HG02588 (cell line): ENCODE results near the gene STKLD1.

Experiments used
- ATAC-seq: cut with Tn5 transposase; IDR thresholded peaks from one replicate; pipeline ENCODE4 v1.9.1; 2021; ENCODE audit warnings: mild to moderate bottlenecking, moderate library complexity; ENCODE audit not compliant: unreplicated experiment

STKLD1 gene

GRCh38 chr9:133344979-133345378, 31.2 kb upstream of the STKLD1 start:
- ATAC-seq: no peak

DNA sequence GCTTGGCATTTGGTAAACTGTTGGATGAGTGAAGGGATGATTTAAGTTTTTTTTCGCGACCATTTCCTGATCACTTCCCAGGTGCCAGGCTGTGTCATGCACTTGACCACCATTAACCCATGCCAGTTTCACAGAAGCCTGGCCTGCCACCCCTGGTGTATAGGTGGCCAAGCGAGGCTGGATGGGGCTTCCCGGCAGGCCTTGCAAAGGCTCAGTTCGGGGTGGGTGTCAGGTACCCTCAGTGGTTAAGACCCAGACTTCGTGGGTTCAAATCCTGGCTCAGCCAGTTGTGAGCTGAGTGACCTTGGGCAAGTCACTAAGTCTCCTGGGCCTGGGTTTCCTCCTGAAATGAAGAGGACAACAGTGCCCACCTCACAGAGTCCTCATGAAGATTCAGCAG, 30.6 kb upstream of the STKLD1 start:
- ATAC-seq: no peak

DNA sequence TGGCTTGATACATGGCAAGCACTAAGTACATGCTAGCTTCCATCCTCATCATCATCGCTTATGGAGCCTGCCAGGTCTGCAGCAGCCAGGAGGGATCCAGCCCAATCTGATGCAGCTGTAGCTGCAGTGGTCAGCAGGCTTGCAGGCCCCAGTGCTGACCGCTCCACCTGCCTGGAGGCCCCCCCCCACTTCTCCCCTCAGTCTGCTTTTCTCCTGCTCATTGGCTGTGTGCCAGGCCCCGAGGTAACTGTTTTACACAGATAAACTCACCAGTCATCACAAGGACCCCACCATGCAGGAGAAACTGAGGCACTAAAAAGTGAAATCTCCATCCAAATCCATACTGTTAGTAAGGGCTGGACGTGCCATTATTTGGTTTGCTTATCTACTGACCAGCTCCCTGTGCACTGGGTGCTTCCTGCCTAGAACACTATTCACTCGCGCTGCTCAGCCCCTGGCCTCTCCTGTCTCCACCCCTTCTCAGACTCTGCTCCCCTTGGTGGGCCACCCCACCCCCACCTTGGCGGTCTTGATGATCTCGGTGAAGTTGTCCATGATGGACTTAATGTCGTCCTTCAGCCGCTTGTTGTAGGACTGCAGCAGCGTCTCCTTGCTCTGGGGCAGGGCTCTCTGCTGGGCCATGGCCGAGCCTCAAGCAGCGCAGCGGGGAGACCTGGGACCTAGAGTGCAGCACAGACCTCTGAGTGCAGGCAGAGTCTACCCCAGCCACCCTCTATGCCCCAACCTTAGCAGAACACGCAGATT, 30.0 kb upstream of the STKLD1 start:
- no peak for ATAC-seq

- peak; percentile 27 for ATAC-seq
Observed at GRCh38 chr9:133347515-133347984, 28.6 kb upstream of the STKLD1 start.

GRCh38 chr9:133347985-133348717, 28.0 kb upstream of the STKLD1 start, which contains the start of the genes MED22 and RPL7A:
TSS of gene MED22 (minus strand) at chr9:133348131. CDS start at chr9:133346662, 1,469 bp downstream.
TSS of gene RPL7A (plus strand) at chr9:133348218. CDS start at chr9:133348244, 26 bp downstream.
- ATAC-seq: peak; percentile 56

GRCh38 chr9:133348718-133349573, 27.2 kb upstream of the STKLD1 start:
- ATAC-seq: no peak

DNA sequence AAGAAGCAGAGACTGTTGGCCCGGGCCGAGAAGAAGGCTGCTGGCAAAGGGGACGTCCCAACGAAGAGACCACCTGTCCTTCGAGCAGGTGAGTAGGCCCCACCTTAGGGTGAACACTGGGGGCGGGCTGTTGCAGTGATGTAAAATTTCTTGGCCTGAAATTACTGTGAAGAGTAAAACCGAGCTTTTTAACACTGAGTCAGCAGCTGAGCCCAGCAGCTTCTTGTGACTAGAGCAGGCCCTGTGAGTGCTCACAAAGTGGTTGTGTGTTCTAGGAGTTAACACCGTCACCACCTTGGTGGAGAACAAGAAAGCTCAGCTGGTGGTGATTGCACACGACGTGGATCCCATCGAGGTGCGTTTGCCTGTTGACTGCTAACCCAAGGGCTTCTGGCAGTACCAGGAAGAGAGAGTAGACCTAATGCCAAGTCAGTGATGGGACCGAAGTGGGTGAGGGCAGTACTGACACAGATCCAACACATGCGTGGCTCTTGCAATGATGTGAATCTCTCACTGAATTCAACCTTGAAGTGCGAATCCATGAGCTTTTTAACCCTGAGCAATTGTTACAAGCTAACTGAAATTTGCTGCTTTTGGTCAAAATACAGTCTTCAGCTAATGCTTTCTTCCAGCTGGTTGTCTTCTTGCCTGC, 26.1 kb upstream of the STKLD1 start:
- ATAC-seq: no peak

DNA sequence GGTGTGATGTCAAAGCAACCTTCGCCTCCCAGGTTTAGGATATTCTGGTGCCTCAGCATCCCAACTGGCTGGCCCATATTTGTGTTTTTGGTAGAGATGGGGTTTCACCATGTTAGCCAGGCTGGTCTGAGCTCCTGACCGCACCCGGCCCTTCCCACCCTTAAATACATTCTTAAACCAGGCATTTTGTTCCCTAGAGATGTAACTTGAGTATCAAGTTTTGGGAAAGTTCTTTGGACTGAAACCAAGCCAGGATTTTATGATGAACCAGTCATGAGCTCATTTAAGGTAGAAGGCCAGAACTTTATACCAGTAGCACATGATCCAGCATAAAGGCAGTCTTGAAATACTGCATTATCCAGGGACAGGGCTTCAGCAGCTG, 24.6 kb upstream of the STKLD1 start:
- ATAC-seq: no peak

GRCh38 chr9:133351908-133352634, 24.1 kb upstream of the STKLD1 start:
- no peak for ATAC-seq

DNA sequence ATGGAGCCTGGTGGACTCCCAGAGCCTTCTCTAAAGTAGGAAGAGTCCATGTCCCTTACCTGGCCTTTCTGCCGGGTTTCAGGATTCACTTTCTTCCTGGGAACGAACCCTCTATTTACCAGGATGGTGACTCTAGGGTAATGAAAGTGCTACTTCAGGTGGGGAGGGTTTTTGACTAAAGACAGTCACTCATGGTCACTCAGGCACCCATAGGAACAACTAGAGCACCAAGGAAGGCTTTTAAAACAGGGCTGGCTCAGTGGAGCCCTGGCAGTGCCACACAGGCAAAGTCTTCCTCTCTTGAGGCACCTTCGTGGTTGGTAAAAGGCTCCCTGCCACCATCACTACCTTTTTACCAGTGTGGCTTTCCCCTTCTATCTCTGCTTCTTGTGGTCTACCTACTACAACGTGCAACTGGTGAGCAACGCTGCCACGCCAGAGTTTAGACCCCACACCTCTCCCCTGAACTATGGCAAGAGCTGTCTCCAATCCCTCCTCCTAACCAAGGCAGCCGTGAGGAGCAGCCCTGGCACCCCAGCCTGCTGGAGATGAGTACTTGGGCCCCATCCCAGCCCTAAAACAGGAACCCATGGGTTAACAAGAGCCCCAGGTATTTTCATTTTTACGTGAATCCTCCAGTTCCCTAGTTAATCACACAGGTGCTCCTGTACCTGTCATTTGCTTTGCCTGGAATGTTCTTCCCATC, 23.4 kb upstream of the STKLD1 start:
- ATAC-seq: no peak

GRCh38 chr9:133353548-133353947, 22.6 kb upstream of the STKLD1 start:
- ATAC-seq: no peak

DNA sequence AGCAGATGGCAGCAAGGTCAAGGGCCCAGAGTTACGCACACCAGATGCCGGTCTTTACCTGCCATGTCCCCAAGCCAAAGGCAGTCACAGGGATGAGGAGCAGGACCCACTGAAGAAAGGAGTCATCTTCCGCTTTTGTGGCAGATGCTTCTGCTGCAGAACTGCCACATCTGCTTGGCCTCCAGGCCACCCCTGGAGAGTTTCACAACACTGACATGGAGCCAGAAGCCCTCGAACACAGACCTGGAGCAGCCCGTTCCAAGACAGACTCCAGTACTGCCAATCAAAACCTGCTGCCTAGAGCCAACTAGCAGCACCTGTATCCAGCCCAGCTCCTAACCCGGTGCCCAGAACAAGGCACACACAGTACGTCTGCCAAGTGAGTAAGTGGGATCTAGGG, 21.4 kb upstream of the STKLD1 start:
- no peak for ATAC-seq

GRCh38 chr9:133355881-133356357, 20.2 kb upstream of the STKLD1 start:
- peak; percentile 21 for ATAC-seq

GRCh38 chr9:133356391-133357091, 19.6 kb upstream of the STKLD1 start, which contains the start of the genes SURF1 and SURF2:
TSS of gene SURF1 (minus strand) at chr9:133356487. CDS start at chr9:133356453, 34 bp downstream.
TSS of gene SURF2 (plus strand) at chr9:133356550. CDS start at chr9:133356593, 43 bp downstream.
- ATAC-seq: peak; percentile 67

- ATAC-seq: no peak
Observed at GRCh38 chr9:133357656-133358055, 18.5 kb upstream of the STKLD1 start.

DNA sequence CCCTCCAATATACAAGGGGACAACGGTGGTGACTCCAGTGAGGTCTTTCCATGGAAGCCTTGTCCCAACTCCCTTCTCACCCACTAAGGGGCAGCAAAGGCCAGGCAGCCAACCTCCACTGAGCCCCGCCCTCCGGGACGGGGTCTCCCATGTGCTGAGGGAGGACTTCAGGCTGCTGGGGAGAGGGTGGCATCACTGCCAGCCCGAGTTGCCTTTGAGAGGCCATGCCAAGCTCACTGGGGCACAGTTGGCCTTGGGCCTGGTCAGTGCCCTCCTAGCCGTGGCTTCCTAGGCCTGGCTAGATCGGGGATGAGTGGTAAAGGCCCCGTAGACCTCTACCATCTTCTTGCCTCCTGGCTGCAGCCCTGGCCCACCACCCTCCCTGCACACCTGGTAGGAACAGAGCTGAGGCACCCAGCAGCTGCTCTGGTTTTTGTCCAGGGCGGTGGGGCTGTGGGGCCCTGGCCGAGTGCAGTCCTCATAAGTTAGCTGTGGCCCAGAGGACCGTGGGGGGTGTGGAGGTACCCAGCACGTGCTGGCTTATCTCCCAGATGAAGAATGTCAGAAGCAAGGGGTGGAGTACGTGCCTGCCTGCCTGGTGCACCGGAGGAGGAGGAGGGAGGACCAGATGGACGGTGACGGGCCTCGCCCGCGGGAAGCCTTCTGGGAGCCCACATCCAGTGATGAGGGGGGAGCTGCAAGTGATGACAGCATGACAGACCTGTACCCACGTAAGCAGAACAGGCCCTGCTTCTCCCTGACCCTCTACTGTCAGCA, 16.6 kb upstream of the STKLD1 start:
- no peak for ATAC-seq
